BJ (cell line): ENCODE results near the gene ZFAND3. TPM values are rescaled to one million over a fixed set of nuclear protein-coding genes. Genes with fewer than 3 reads are reported as not detected.
A peak's percentile ranks its signal among the peaks of the same experiment; 100 is the strongest.

Experiments
- CTCF ChIA-PET: fragments of 350-600 bp; formaldehyde crosslinking; extraction: SDS; loops from one replicate; lab custom pipeline; 2021; ENCODE audit warnings: antibody characterized with exemption, inconsistent platforms; lab: Yijun Ruan, JAX
- POLR2A ChIA-PET: fragments of 300-600 bp; sonication (Branson Sonifier 250); formaldehyde crosslinking; extraction: SDS; loops from one replicate; lab custom pipeline; 2021; ENCODE audit warnings: antibody characterized with exemption; lab: Charles Lee
- DNase-seq: peaks from one replicate; pipeline ENCODE4 v3.0.0-alpha.2; 2011; ENCODE audit warnings: low read depth
- H3K27me3 ChIP-seq: 2 replicates; pipeline ENCODE4 v1.6.0; 2011; ENCODE audit warnings: low read length; ENCODE audit not compliant: control insufficient read depth, insufficient read depth
- H3K36me3 ChIP-seq: 2 replicates; pipeline ENCODE4 v1.5.1; 2011; ENCODE audit warnings: low read length; ENCODE audit not compliant: control insufficient read depth, insufficient read depth
- H3K4me3 ChIP-seq: 2 replicates; pipeline ENCODE4 v1.5.1; 2011; ENCODE audit warnings: low read depth, mild to moderate bottlenecking, control low read depth, low read length
- polyA plus RNA-seq: library from polyadenylated mRNA; depleted of rRNA; stranded (reverse); fragments of >200 nt; gene quantifications from 2 replicates; pipeline ENCODE4 v1.2.3, GENCODE V29; 2011
- TF ChIP-seq, protein P1 (sequence below): IDR thresholded peaks from 2 replicates; pipeline ENCODE4 v1.5.1; 2011; ENCODE audit warnings: low read depth, mild to moderate bottlenecking, control low read depth, inconsistent platforms, low read length, moderate library complexity; ENCODE audit not compliant: insufficient read depth

Gene ZFAND3
- polyA plus RNA-seq, 1 experiment: 15.5 TPM

DNA sequence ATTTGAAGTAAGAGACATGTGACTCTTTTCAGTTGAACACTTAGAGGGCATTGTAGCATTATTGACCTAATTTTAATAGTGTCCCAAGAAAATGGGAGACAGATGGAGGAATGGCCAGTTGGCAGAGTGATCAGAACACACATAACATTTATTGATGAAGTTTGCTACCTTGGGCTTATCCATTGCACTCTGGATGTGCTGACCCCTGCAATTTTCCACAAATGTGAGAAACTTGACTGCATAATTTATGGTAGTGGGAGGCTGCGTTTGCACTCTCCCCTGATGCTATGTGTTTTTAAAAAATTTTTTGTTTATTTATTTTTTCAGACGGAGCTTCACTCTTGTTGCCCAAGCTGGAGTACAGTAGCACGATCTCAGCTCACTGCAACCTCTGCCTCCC lies 95.9 kb downstream of the ZFAND3 start:
- TF ChIP-seq, protein P1, sequence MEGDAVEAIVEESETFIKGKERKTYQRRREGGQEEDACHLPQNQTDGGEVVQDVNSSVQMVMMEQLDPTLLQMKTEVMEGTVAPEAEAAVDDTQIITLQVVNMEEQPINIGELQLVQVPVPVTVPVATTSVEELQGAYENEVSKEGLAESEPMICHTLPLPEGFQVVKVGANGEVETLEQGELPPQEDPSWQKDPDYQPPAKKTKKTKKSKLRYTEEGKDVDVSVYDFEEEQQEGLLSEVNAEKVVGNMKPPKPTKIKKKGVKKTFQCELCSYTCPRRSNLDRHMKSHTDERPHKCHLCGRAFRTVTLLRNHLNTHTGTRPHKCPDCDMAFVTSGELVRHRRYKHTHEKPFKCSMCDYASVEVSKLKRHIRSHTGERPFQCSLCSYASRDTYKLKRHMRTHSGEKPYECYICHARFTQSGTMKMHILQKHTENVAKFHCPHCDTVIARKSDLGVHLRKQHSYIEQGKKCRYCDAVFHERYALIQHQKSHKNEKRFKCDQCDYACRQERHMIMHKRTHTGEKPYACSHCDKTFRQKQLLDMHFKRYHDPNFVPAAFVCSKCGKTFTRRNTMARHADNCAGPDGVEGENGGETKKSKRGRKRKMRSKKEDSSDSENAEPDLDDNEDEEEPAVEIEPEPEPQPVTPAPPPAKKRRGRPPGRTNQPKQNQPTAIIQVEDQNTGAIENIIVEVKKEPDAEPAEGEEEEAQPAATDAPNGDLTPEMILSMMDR: no peak
- Histone ChIP-seq H3K27me3 (no peaks in the 10 kb centered on the region), H3K4me3 (no peak overlapping the region), H3K36me3 (no peaks in the 10 kb centered on the region)
- CTCF ChIA-PET: interaction anchor here (0.9 kb wide), 1 partner anchor 14 kb away, joined by 3 read pairs; no protein-coding TSS in a partner anchor
- DNase-seq: no peak
- POLR2A ChIA-PET: no interaction called here

DNA sequence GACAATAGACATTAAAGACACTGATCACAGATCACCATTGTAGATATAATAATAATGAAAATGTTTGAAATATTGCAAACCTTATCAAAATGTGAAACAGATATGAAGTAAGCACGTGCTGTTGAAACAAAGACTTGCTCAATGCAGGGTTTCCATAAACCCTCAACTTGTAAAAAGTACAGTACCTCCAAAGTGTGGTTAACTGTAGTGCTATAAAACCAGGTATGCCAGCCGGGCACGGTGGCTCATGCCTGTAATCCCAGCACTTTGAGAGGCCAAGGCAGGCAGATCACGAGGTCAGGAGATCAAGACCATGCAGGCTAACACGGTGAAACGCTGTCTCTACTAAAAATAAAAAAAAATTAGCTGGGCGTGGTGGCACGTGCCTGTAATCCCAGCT lies 96.6 kb downstream of the ZFAND3 start:
- Histone ChIP-seq H3K27me3 (no peaks in the 10 kb centered on the region), H3K36me3 (no peaks in the 10 kb centered on the region), H3K4me3 (no peak overlapping the region)
- ChIA-PET POLR2A (no interaction called here), CTCF (interaction anchor here (0.9 kb wide), 1 partner anchor 14 kb away, joined by 3 read pairs; no protein-coding TSS in a partner anchor)
- DNase-seq: no peak
- TF ChIP-seq, protein P1: no peak

DNA sequence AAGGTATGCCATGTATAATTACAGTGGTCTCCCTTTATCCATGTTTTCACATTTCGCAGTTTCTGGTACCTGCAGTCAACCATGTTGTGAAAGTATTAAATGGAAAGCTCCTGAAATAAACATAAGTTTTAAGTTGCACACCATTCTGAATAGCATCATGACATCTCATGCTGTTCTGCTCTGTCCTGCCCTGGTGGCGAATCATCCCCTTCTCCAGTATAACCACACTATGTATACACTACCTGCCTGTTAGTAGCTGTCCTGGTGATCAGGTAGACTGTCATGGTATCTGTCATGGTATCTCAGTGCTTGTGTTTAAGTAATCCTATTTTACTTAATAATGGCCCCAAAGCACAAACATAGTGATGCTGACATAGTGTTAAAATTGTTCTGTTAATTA lies 97.1 kb downstream of the ZFAND3 start:
- ChIA-PET CTCF (no interaction called here), POLR2A (no interaction called here)
- Histone ChIP-seq H3K4me3 (no peak overlapping the region), H3K27me3 (no peaks in the 10 kb centered on the region), H3K36me3 (no peaks in the 10 kb centered on the region)
- TF ChIP-seq, protein P1: no peak
- no peak for DNase-seq

DNA sequence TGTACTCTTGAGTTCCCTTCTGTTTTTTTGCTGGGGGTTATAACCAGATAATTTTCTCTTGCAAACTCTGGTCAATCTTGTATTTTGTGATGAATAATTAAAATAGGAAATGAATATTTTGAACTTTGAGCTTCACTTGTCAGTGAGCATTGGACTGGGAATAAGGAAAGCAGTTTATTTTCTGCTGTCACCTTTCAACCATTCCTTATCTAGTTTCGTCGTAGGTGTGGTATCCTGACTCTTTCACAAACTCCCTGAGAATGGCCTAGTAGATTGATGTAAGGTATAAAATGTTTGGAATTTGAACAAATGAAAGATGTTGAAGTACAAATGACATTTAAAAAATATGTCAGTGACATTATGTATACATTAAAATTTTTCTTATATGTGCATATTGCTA lies 98.0 kb downstream of the ZFAND3 start:
- Histone ChIP-seq H3K4me3 (no peak overlapping the region), H3K36me3 (no peaks in the 10 kb centered on the region), H3K27me3 (no peaks in the 10 kb centered on the region)
- no peak for DNase-seq
- TF ChIP-seq, protein P1: no peak
- POLR2A ChIA-PET: no interaction called here
- CTCF ChIA-PET: no interaction called here

DNA sequence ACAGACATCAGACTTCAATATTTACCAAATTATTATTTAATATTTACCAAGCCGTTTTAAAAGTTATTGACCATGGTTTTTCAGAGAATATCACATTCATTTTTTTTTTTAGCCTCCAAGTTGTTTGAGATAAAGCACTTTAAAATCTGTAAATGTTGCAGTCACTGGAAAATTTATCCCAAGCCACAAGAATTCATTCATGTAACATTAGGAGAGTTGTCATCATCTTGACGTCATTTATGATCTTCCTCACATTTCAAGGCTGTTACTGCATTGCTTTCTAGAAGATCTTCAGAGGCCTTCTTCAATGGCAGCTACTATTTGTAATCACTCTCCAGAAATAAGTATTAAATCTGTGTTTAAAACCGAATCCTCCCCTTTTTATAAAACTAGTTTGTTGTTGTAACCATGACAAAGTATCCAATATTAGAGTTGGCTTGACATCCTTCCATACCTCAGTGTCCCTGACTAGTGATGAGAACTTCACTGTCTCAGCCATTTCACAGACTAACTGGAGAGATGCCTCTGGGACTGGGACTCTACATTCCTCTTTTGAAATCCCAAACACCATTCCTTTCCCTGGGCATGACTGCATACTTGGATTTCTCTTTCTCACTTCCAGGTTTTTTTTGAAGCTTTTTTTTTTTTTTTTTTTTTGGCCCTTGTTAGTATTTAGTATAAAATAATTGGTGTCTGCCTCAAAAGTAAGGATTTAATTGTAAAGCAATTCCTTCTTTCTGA lies 100.1 kb downstream of the ZFAND3 start:
- TF ChIP-seq, protein P1: no peak

More for the DNA sequence above, 100.1 kb downstream of the ZFAND3 start:
- ChIA-PET CTCF (interaction anchor here (1.1 kb wide), 1 partner anchor 12 kb away, joined by 3 read pairs; no protein-coding TSS in a partner anchor), POLR2A (no interaction called here)
- no peaks in the 10 kb centered on the region for H3K27me3 ChIP-seq
- no peak overlapping the region for H3K4me3 ChIP-seq
- peak; percentile 21 for DNase-seq
- no peaks in the 10 kb centered on the region for H3K36me3 ChIP-seq
